HepG2 (cell line): Measurements from ENCODE around the gene FBXL13. TPM values are rescaled to one million over a fixed set of nuclear protein-coding genes. Genes with fewer than 3 reads are reported as not detected.

Experiments used
- ARID3A ChIP-seq: IDR thresholded peaks from 2 replicates; pipeline ENCODE4 v1.6.1; 2012; ENCODE audit warnings: low read depth, low read length, improper control_type of control experiment
- ATF4 ChIP-seq, 2 experiments: fragments of 450-650 bp in 1 of 2; sonication (generic) in 1 of 2; formaldehyde crosslinking; IDR thresholded peaks; 2 replicates each; pipeline versions ENCODE4 v1.5.0 to v1.8.0; 2020 to 2022; ENCODE audit warnings: mild to moderate bottlenecking in 1 of 2, missing genetic modification reagents in 1 of 2
- ATF5 ChIP-seq: sonication (generic); formaldehyde crosslinking; IDR thresholded peaks from 2 replicates; pipeline ENCODE4 v1.4.0; 2020; ENCODE audit warnings: mild to moderate bottlenecking, low read depth, missing genetic modification reagents
- CCDC6 ChIP-seq: sonication (generic); formaldehyde crosslinking; IDR thresholded peaks from 2 replicates; pipeline ENCODE4 v1.8.1; 2022; ENCODE audit warnings: mild to moderate bottlenecking, missing genetic modification reagents, moderate library complexity
- HDAC2 ChIP-seq: sonication (generic); formaldehyde crosslinking; IDR thresholded peaks from 2 replicates; pipeline ENCODE4 v1.4.0; 2020; ENCODE audit warnings: missing genetic modification reagents
- HNRNPK ChIP-seq: fragments of 200-400 bp; formaldehyde crosslinking; IDR thresholded peaks from 2 replicates; pipeline ENCODE4 v1.6.1; 2018; ENCODE audit warnings: low read length, low read depth, moderate library complexity, mild to moderate bottlenecking; ENCODE audit not compliant: poor library complexity, severe bottlenecking
- MED13 ChIP-seq: sonication (generic); formaldehyde crosslinking; IDR thresholded peaks from 2 replicates; pipeline ENCODE4 v1.5.0; 2020; ENCODE audit warnings: missing genetic modification reagents
- MZF1 ChIP-seq: sonication (generic); formaldehyde crosslinking; IDR thresholded peaks from 2 replicates; pipeline ENCODE4 v1.8.1; 2023; ENCODE audit warnings: mild to moderate bottlenecking, missing genetic modification reagents, borderline replicate concordance
- PAF1 ChIP-seq: IDR thresholded peaks from 2 replicates; pipeline ENCODE4 v1.6.1; 2016; ENCODE audit warnings: missing genetic modification reagents, missing compliant biosample characterization
- SRY ChIP-seq: sonication (generic); formaldehyde crosslinking; IDR thresholded peaks from 2 replicates; pipeline ENCODE4 v1.8.0; 2022; ENCODE audit warnings: mild to moderate bottlenecking, missing genetic modification reagents
- STAT6 ChIP-seq: sonication (generic); formaldehyde crosslinking; IDR thresholded peaks from 2 replicates; pipeline ENCODE4 v1.4.0; 2020; ENCODE audit warnings: missing genetic modification reagents, mild to moderate bottlenecking, borderline replicate concordance
- ZNF281 ChIP-seq: sonication (generic); formaldehyde crosslinking; IDR thresholded peaks from 2 replicates; pipeline ENCODE4 v1.4.0; 2020; ENCODE audit warnings: missing genetic modification reagents, borderline replicate concordance
- ZNF878 ChIP-seq: sonication (generic); formaldehyde crosslinking; IDR thresholded peaks from 2 replicates; pipeline ENCODE4 v1.8.1; 2023; ENCODE audit warnings: mild to moderate bottlenecking, missing genetic modification reagents, moderate library complexity
- polyA plus RNA-seq, 8 experiments: library from polyadenylated mRNA; depleted of rRNA in 3 of 8; stranded (reverse) in 7 of 8; unstranded in 1 of 8; fragments of >200 nt; fragmentation: Illumina TruSeq in 4 of 8; extraction: Trizol in 4 of 8; gene quantifications; 2 replicates each; pipeline versions ENCODE4 v1.2.1 to v1.2.3, GENCODE V29; 2011 to 2016; ENCODE audit warnings: low read depth in 4 of 8, missing spikeins in 1 of 8, mixed read lengths in 1 of 8; ENCODE audit not compliant: insufficient read depth in 1 of 8
- total RNA-seq, 5 experiments: library from RNA; depleted of rRNA; stranded (reverse); fragments of >200 nt; fragmentation: Illumina TruSeq; extraction: Trizol; gene quantifications; 2 replicates each; pipeline ENCODE4 v1.2.3, GENCODE V29; 2016; ENCODE audit warnings: low read depth in 1 of 5

Gene FBXL13
- total and polyA plus RNA-seq, 2 of the 13 experiments (the other 11 are each of a cell fraction or from before 2014, with no cell fraction given): 0.24 to 0.77 TPM

GRCh38 chr7:103074519-103075336 lies at the start of gene FBXL13, which contains the start of gene ARMC10 (continued):
- TF ChIP-seq ARID3A (no peak), CCDC6 (CRISPR knock-in tag) (peak; percentile 36; the same call in 1 of the 2 replicates), PAF1 (CRISPR knock-in tag) (no peak), ATF5 (CRISPR knock-in tag) (no peak), ATF4 (CRISPR knock-in tag; IDR thresholded peaks at IDR 0.05) (peak in 1 of 2 experiments; percentile 57; a peak in 2 of 4 replicates), HDAC2 (CRISPR knock-in tag) (no peak; the same call in 1 of the 2 replicates), MZF1 (CRISPR knock-in tag) (no peak), ZNF281 (CRISPR knock-in tag) (no peak), SRY (no peak), STAT6 (no peak), MED13 (CRISPR knock-in tag) (peak; percentile 57), ZNF878 (CRISPR knock-in tag) (peak; percentile 20; the same call in 1 of the 2 replicates), HNRNPK (peak; percentile 53)
